Upper lobe of left lung (tissue), 6 donors: Measurements from ENCODE around the gene PRKD3. TPM values are rescaled to one million over a fixed set of nuclear protein-coding genes. Genes with fewer than 3 reads are reported as not detected.
"Not testable (repeated sequence)": the region's sequence is repeated elsewhere in the genome, so short reads cannot be mapped to it uniquely, and the experiment has no call there.

Source experiments
- ATAC-seq, 2 donors: fragments of 200-7000 bp; cut with Tn5 transposase; one replicate each; pipeline ENCODE4 v1.9.1; 2022; ENCODE audit warnings: mild to moderate bottlenecking in 2 of 2, moderate library complexity in 2 of 2; ENCODE audit not compliant: low FRiP score in 2 of 2
- DNase-seq, 2 donors: peaks; one replicate each; pipeline ENCODE4 v3.0.0-alpha.2; 2019 to 2020
- H3K27ac ChIP-seq, 4 donors: fragments of 200-600 bp; sonication (generic); one replicate each; pipeline ENCODE4 v1.5.1; 2016 to 2019
- H3K27me3 ChIP-seq, 4 donors: fragments of 200-600 bp; sonication (generic); one replicate each; pipeline ENCODE4 v1.5.1; 2017 to 2019
- H3K36me3 ChIP-seq, 4 donors: fragments of 200-600 bp; sonication (generic); one replicate each; pipeline ENCODE4 v1.5.1; 2016 to 2019
- H3K4me1 ChIP-seq, 4 donors: fragments of 200-600 bp; sonication (generic); one replicate each; pipeline ENCODE4 v1.5.1; 2018 to 2019
- H3K4me3 ChIP-seq, 4 donors: fragments of 200-600 bp; sonication (generic); one replicate each; pipeline ENCODE4 v1.5.1; 2017 to 2019; ENCODE audit warnings: mild to moderate bottlenecking in 2 of 4, moderate library complexity in 1 of 4
- H3K9me3 ChIP-seq, 4 donors: fragments of 200-600 bp; sonication (generic); one replicate each; pipeline ENCODE4 v1.5.1; 2018 to 2019
- EP300 ChIP-seq, 4 donors: sonication (generic); formaldehyde crosslinking; IDR thresholded peaks; one replicate each; pipeline ENCODE4 v1.5.1; 2017; ENCODE audit warnings: antibody characterized with exemption in 4 of 4, control low read depth in 2 of 4
- POLR2A ChIP-seq, 4 donors: fragments of 450-650 bp; IDR thresholded peaks; one replicate each; pipeline ENCODE4 v1.5.1; 2016 to 2017; ENCODE audit warnings: antibody characterized with exemption in 4 of 4, mild to moderate bottlenecking in 2 of 4
- POLR2AphosphoS5 ChIP-seq, 2 donors: sonication (generic); formaldehyde crosslinking; IDR thresholded peaks; one replicate each; pipeline ENCODE4 v1.5.1; 2017; ENCODE audit warnings: antibody characterized with exemption in 2 of 2
- WGBS, 2 donors: methylation state at CpG; one replicate each; pipeline ENCODE4 v1.1.5; 2017 to 2018; 5-methylcytosine and 5-hydroxymethylcytosine counted together
- total RNA-seq, 6 donors: library from RNA; depleted of rRNA in 4 of 6; stranded (reverse); fragments of >200 nt in 4 of 6; gene quantifications; one replicate each; pipeline versions ENCODE4 v1.1.0 to v1.2.1, GENCODE V29; 2016 to 2021
- TF ChIP-seq, protein P1 (sequence below), 6 experiments: fragments of 450-650 bp in 4 of 6; fragments of 200-600 bp in 2 of 6; sonication (generic) in 2 of 6; IDR thresholded peaks; one replicate each; pipeline ENCODE4 v1.5.1; 2016 to 2019; ENCODE audit warnings: antibody characterized with exemption in 6 of 6
- donor health status: DM: no; HTN: no; CAD: no; lungs with moderate emphysema.
- donor health status: DM: no; HTN: yes; CAD: no; lungs with severe emphysema.

PRKD3 gene
- total RNA-seq, 6 donors from 2014 or later, result 25.5 to 57.6 (median 39.5) TPM

DNA sequence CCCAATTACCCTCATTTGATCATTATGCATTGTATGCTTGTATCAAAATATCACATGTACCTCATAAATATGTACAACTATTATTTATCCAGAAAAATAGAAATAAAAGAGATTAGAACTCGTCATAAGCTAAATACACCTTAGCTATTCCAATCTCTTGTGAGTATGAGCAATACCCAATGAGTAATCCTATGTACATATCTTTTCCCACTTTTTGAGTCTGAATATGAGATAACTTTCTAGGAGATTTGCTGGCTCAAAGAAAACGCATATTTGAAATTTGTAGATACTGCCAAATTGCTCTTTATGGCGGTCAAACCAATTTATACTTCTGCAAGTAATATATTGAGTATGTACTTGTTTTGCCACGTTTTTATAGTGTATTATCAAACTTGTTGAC, 24.1 kb downstream of the PRKD3 start:
- TF ChIP-seq, protein P1, sequence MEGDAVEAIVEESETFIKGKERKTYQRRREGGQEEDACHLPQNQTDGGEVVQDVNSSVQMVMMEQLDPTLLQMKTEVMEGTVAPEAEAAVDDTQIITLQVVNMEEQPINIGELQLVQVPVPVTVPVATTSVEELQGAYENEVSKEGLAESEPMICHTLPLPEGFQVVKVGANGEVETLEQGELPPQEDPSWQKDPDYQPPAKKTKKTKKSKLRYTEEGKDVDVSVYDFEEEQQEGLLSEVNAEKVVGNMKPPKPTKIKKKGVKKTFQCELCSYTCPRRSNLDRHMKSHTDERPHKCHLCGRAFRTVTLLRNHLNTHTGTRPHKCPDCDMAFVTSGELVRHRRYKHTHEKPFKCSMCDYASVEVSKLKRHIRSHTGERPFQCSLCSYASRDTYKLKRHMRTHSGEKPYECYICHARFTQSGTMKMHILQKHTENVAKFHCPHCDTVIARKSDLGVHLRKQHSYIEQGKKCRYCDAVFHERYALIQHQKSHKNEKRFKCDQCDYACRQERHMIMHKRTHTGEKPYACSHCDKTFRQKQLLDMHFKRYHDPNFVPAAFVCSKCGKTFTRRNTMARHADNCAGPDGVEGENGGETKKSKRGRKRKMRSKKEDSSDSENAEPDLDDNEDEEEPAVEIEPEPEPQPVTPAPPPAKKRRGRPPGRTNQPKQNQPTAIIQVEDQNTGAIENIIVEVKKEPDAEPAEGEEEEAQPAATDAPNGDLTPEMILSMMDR (IDR thresholded peaks at IDR 0.05), result no peak
- no peak for TF ChIP-seq POLR2A (IDR thresholded peaks at IDR 0.05)
- no peak for TF ChIP-seq POLR2AphosphoS5 (IDR thresholded peaks at IDR 0.05)
- TF ChIP-seq EP300 (IDR thresholded peaks at IDR 0.05), result no peak
- Histone ChIP-seq H3K36me3 (no peaks in the 10 kb centered on the region), H3K4me1 (peaks cover under 1 to 16% (median 6%) of the 10 kb centered on the region in 4 donors), H3K27ac (no peak overlapping the region), H3K4me3 (no peak overlapping the region), H3K9me3 (no peaks in the 10 kb centered on the region), H3K27me3 (no peaks in the 10 kb centered on the region)
- no peak for ATAC-seq
- WGBS, 2 donors, result 98% methylated on average over 4 of the region's 4 CpGs
- no peak for DNase-seq

DNA sequence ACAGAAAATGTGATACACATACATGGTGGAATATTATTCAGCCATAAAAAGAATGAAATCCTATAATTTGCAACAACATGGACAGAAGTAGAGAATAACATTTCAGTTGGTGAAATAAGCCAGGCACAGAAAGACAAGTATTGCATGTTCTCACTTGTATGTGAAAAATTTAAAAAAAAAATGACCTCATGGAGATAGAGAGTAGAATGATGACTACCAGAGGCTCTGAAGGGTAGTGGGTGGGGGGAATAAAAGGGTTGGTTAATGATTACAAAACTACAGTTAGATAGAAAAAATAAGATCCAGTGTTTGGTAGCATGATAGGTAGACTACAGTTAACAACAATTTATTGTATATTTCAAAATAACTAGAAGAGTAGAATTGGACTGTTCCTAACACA, 24.5 kb downstream of the PRKD3 start:
- H3K4me1 ChIP-seq, result peaks cover 1 to 13% (median 2%) of the 10 kb centered on the region in 4 donors
- ATAC-seq (no peak), DNase-seq (no peak)

DNA sequence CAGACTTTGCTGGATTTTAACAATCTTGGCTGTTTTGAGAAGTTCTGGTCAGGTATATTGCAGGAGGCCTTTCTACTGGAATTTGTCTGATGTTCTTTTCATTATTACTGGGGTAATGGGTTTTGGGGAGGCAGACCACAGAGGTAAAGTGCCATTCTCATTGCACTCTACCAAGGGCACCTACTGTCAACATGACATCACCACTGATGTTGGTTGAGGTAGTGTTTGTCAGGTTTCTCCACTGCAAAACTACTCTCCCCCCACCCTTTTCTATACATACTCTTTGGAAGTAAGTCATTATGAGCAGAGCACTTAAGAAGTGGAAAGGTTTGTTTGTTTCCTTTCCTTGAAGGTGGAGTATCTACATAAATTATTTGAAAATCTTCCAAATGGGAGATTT, 27.0 kb downstream of the PRKD3 start:
- TF ChIP-seq, protein P1 (IDR thresholded peaks at IDR 0.05), result no peak
- TF ChIP-seq POLR2A (IDR thresholded peaks at IDR 0.05) (no peak), POLR2AphosphoS5 (IDR thresholded peaks at IDR 0.05) (no peak), EP300 (IDR thresholded peaks at IDR 0.05) (no peak)
- no peak overlapping the region for H3K27ac ChIP-seq
- DNase-seq (no peak), ATAC-seq (no peak)
- peaks cover 0 to 5% (median 1%) of the 10 kb centered on the region in 4 donors for H3K4me1 ChIP-seq
- H3K9me3 ChIP-seq, result no peaks in the 10 kb centered on the region
- no peak overlapping the region for H3K4me3 ChIP-seq
- H3K36me3 ChIP-seq, result no peaks in the 10 kb centered on the region
- no peaks in the 10 kb centered on the region for H3K27me3 ChIP-seq

More for the DNA sequence above, 24.5 kb downstream of the PRKD3 start:
- Histone ChIP-seq H3K4me3 (no peak overlapping the region), H3K36me3 (no peaks in the 10 kb centered on the region), H3K9me3 (no peaks in the 10 kb centered on the region), H3K27me3 (no peaks in the 10 kb centered on the region), H3K27ac (no peak overlapping the region)
- TF ChIP-seq EP300 (IDR thresholded peaks at IDR 0.05), result no peak
- no peak for TF ChIP-seq POLR2A (IDR thresholded peaks at IDR 0.05)
- TF ChIP-seq, protein P1 (IDR thresholded peaks at IDR 0.05), result no peak
- TF ChIP-seq POLR2AphosphoS5 (IDR thresholded peaks at IDR 0.05), result no peak

DNA sequence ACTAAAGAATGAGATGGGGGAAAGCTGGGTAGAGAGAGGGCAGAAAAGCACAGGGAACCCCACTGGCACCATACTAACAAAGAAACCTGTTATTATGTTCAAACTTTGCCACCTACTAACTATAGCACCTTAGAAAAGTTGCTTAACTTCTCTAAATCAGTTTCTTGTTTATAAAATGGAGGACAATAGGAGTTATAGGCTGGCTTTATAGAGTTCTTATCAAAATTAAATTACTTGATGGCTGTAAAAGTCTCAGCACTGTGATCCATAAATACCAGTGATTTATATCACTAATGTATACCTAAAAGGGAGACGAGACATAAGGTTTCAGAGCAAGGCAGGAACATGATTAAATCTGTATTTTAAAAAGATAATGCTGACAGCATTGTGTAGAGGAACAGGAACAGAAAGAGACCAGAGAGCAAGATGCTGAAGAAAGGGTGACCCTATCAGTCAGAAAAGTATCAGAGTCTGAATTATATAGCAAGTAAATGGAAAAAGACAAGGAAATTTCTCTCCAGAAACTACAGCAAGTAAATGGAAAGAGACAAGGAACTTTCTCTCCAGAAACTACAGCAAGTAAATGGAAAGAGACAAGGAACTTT, 29.1 kb downstream of the PRKD3 start:
- no peak overlapping the region for H3K4me3 ChIP-seq
- 66 to 85% methylated on average over 1 of the region's 1 CpG for WGBS, 2 donors
- no peak for TF ChIP-seq EP300 (IDR thresholded peaks at IDR 0.05)
- TF ChIP-seq, protein P1 (IDR thresholded peaks at IDR 0.05), result no peak
- no peak for DNase-seq
- H3K36me3 ChIP-seq, result no peaks in the 10 kb centered on the region
- no peak for ATAC-seq
- H3K27me3 ChIP-seq, result no peaks in the 10 kb centered on the region
- H3K27ac ChIP-seq, result peak overlapping the region in 1 of 4 donors; percentile 3
- H3K4me1 ChIP-seq, result peaks cover 0 to 3% (median 0%) of the 10 kb centered on the region in 4 donors
- no peaks in the 10 kb centered on the region for H3K9me3 ChIP-seq

DNA sequence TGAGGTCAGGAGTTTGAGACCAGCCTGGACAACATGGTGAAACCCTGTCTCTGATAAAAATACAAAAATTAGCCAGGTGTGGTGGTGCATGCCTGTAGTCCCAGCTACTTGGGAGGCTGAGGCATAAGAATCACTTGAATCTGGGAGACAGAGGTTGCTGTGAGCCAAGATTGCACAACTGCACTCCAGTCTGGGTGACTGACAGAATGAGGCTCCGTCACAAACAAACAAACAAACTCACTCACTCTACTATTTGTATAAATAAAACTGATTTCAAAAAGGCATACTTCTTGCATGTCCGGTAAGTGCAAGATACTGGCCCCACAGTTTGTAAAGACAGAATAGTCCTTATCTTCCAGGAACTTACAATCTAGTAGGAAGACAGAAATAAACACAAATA, 29.8 kb downstream of the PRKD3 start:
- not testable (repeated sequence) for H3K27me3 ChIP-seq, H3K4me1 ChIP-seq, H3K9me3 ChIP-seq, H3K36me3 ChIP-seq, DNase-seq, H3K27ac ChIP-seq, ATAC-seq, H3K4me3 ChIP-seq
- 79% methylated on average over 2 of the region's 2 CpGs for WGBS, 2 donors
